Tibial nerve (tissue), 4 donors: ENCODE results near the gene ARFGAP2. TPM values are rescaled to one million over a fixed set of nuclear protein-coding genes. Genes with fewer than 3 reads are reported as not detected.
"Not testable (repeated sequence)": the region's sequence is repeated elsewhere in the genome, so short reads cannot be mapped to it uniquely, and the experiment has no call there.

Experiments
- DNase-seq, 2 donors: peaks; one replicate each; pipeline ENCODE4 v3.0.0-alpha.2; 2019; ENCODE audit warnings: low spot score in 2 of 2
- H3K27ac ChIP-seq, 4 donors: fragments of 200-600 bp; sonication (generic) in 3 of 4; one replicate each; pipeline ENCODE4 v1.5.1; 2017 to 2019; ENCODE audit warnings: mild to moderate bottlenecking in 1 of 4
- H3K27me3 ChIP-seq, 2 donors: fragments of 200-600 bp; sonication (generic) in 1 of 2; one replicate each; pipeline versions ENCODE4 v1.5.1 to v1.6.0; 2017 to 2019
- H3K36me3 ChIP-seq, 3 donors: fragments of 200-600 bp; sonication (generic); one replicate each; pipeline ENCODE4 v1.5.1; 2018 to 2019
- H3K4me1 ChIP-seq, 4 donors: fragments of 200-600 bp; sonication (generic) in 3 of 4; one replicate each; pipeline ENCODE4 v1.5.1; 2017 to 2019
- H3K4me3 ChIP-seq, 4 donors: fragments of 200-600 bp; sonication (generic) in 3 of 4; one replicate each; pipeline ENCODE4 v1.5.1; 2017 to 2019; ENCODE audit warnings: mild to moderate bottlenecking in 1 of 4, moderate library complexity in 1 of 4
- H3K9me3 ChIP-seq, 4 donors: fragments of 200-600 bp; sonication (generic) in 3 of 4; one replicate each; pipeline ENCODE4 v1.5.1; 2017 to 2019
- EP300 ChIP-seq, 2 donors: sonication (generic); formaldehyde crosslinking; IDR thresholded peaks; one replicate each; pipeline ENCODE4 v1.6.1; 2017; ENCODE audit warnings: antibody characterized with exemption in 2 of 2, mild to moderate bottlenecking in 1 of 2
- POLR2A ChIP-seq, 2 donors: fragments of 450-650 bp; IDR thresholded peaks; one replicate each; pipeline ENCODE4 v1.6.1; 2017; ENCODE audit warnings: antibody characterized with exemption in 2 of 2, mild to moderate bottlenecking in 2 of 2, moderate library complexity in 2 of 2
- WGBS, 2 donors: methylation state at CpG; one replicate each; pipeline ENCODE4 v1.1.5; 2018; 5-methylcytosine and 5-hydroxymethylcytosine counted together
- total RNA-seq, 4 donors: library from RNA; depleted of rRNA; stranded (reverse); fragments of >200 nt; gene quantifications; one replicate each; pipeline ENCODE4 v1.1.0, GENCODE V29; 2016
- TF ChIP-seq, protein P1 (sequence below), 5 experiments: fragments of 200-600 bp in 3 of 5; fragments of 450-650 bp in 2 of 5; sonication (generic) in 3 of 5; IDR thresholded peaks; one replicate each; pipeline ENCODE4 v1.5.1; 2016 to 2019; ENCODE audit warnings: antibody characterized with exemption in 5 of 5, mild to moderate bottlenecking in 3 of 5, moderate library complexity in 2 of 5

ARFGAP2 gene
- total RNA-seq, 4 donors from 2014 or later: 164 to 209 (median 176) TPM

DNA sequence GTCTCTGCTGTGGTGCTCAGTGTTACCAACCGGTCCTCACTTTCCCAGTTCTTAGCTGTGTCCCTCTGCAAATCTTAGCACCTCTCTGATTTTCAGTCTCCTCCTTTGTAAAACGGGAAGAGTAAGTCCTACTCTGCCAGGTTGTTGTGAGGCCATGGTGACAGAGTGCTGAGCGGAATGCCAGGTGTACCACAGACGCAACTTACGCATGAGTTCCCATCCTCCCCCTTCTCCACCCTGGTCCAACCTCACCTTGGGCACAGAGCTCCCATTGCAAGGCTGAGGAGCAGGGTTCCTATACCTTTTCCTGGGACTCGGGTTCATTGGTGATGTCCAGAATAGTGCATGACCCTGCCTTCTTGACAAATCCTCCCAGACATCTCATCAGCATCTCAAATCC lies 30.8 kb upstream of the ARFGAP2 start:
- WGBS, 2 donors: 85 to 91% methylated on average over 6 of the region's 6 CpGs
- H3K27ac ChIP-seq: no peak overlapping the region
- no peaks in the 10 kb centered on the region for H3K36me3 ChIP-seq
- H3K4me1 ChIP-seq: no peaks in the 10 kb centered on the region
- TF ChIP-seq, protein P1, sequence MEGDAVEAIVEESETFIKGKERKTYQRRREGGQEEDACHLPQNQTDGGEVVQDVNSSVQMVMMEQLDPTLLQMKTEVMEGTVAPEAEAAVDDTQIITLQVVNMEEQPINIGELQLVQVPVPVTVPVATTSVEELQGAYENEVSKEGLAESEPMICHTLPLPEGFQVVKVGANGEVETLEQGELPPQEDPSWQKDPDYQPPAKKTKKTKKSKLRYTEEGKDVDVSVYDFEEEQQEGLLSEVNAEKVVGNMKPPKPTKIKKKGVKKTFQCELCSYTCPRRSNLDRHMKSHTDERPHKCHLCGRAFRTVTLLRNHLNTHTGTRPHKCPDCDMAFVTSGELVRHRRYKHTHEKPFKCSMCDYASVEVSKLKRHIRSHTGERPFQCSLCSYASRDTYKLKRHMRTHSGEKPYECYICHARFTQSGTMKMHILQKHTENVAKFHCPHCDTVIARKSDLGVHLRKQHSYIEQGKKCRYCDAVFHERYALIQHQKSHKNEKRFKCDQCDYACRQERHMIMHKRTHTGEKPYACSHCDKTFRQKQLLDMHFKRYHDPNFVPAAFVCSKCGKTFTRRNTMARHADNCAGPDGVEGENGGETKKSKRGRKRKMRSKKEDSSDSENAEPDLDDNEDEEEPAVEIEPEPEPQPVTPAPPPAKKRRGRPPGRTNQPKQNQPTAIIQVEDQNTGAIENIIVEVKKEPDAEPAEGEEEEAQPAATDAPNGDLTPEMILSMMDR (IDR thresholded peaks at IDR 0.05): no peak
- no peak for TF ChIP-seq POLR2A (IDR thresholded peaks at IDR 0.05)
- TF ChIP-seq EP300 (IDR thresholded peaks at IDR 0.05): no peak
- DNase-seq: no peak
- H3K9me3 ChIP-seq: no peaks in the 10 kb centered on the region
- H3K4me3 ChIP-seq: no peak overlapping the region
- no peaks in the 10 kb centered on the region for H3K27me3 ChIP-seq

GRCh38 chr11:47206577-47206976 lies 29.9 kb upstream of the ARFGAP2 start:
- not testable (repeated sequence) for H3K27ac ChIP-seq, H3K4me3 ChIP-seq, H3K4me1 ChIP-seq, H3K9me3 ChIP-seq, DNase-seq, H3K36me3 ChIP-seq, H3K27me3 ChIP-seq
- WGBS, 2 donors: 92 to 93% methylated on average over 5 of the region's 5 CpGs

- no peak for DNase-seq
- H3K4me1 ChIP-seq: no peaks in the 10 kb centered on the region
- no peaks in the 10 kb centered on the region for H3K36me3 ChIP-seq
- H3K27me3 ChIP-seq: no peaks in the 10 kb centered on the region
- WGBS, 2 donors: 66 to 76% methylated on average over 2 of the region's 2 CpGs
- H3K9me3 ChIP-seq: no peaks in the 10 kb centered on the region
- no peak overlapping the region for H3K4me3 ChIP-seq
- no peak overlapping the region for H3K27ac ChIP-seq
- TF ChIP-seq, protein P1 (IDR thresholded peaks at IDR 0.05): no peak
- no peak for TF ChIP-seq POLR2A (IDR thresholded peaks at IDR 0.05)
- TF ChIP-seq EP300 (IDR thresholded peaks at IDR 0.05): no peak
Observed at GRCh38 chr11:47204637-47204989, 27.9 kb upstream of the ARFGAP2 start.

DNA sequence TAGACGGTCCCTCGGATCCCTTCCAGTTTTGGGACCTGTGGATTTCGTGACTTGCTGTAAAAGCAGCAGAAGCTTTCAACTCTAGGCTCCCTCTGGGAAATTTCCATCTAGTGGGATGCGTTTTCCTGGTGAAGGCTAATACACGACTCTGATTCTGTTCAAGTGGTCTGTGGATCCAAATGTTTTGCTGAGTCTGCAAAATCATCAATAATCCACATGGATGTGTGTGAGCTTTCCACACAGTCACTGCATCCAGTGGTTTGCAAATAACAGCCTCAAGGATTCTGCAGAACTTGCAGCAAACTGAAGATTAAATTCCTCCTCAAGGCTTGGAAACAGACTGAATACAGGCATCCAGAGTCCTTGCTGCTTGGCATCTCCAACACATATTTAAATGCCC lies 25.9 kb upstream of the ARFGAP2 start:
- no peak overlapping the region for H3K4me3 ChIP-seq
- no peak for DNase-seq
- no peaks in the 10 kb centered on the region for H3K4me1 ChIP-seq
- H3K9me3 ChIP-seq: no peaks in the 10 kb centered on the region
- H3K27ac ChIP-seq: no peak overlapping the region
- TF ChIP-seq EP300 (IDR thresholded peaks at IDR 0.05) (no peak), POLR2A (IDR thresholded peaks at IDR 0.05) (no peak)
- TF ChIP-seq, protein P1 (IDR thresholded peaks at IDR 0.05): no peak
- WGBS, 2 donors: 60 to 70% methylated on average over 5 of the region's 5 CpGs
- H3K27me3 ChIP-seq: no peaks in the 10 kb centered on the region
- no peaks in the 10 kb centered on the region for H3K36me3 ChIP-seq

DNA sequence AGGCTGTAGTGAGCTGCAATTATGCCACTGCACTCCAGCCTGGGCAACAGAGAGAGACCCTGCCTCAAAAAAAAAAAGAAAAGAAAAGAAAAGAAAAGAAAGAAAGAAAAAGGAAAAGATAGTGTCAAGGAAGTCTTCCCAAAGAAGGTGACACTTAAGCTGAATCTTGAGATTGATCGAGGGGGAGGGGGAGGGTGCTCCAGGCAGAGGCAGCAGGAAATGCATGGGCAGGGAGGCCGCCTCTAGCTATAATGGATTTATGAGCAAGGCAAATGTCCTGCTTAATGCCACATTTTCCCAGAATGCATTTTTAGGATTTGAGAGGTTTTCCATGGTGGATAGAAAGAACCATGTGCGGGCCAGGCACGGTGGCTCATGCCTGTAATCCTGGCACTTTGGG lies 24.3 kb upstream of the ARFGAP2 start:
- Histone ChIP-seq H3K27ac (no peak overlapping the region), H3K9me3 (no peaks in the 10 kb centered on the region), H3K27me3 (no peaks in the 10 kb centered on the region), H3K4me1 (no peaks in the 10 kb centered on the region), H3K4me3 (no peak overlapping the region), H3K36me3 (no peaks in the 10 kb centered on the region)
- TF ChIP-seq POLR2A (IDR thresholded peaks at IDR 0.05) (no peak), EP300 (IDR thresholded peaks at IDR 0.05) (no peak)
- TF ChIP-seq, protein P1 (IDR thresholded peaks at IDR 0.05): no peak
- no peak for DNase-seq
- 77 to 80% methylated on average over 4 of the region's 4 CpGs for WGBS, 2 donors

DNA sequence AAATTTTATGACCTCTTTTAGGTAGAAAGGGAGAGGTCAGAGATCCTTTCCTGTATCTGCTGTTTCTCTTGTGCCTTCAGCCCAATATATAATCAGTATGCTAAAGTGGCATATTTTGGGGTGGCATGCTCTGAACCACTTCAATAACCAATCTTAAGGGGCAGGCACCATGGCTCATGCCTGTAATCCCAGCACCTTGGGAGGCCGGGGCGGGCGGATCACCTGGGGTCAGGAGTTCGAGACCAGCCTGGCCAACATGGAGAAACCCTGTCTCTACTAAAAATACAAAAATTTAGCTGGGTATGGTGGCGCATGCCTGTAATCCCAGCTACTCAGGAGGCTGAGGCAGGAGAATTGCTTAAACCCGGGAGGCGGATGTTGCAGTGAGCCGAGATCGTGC lies 21.5 kb upstream of the ARFGAP2 start:
- WGBS, 2 donors: 91 to 96% methylated on average over 9 of the region's 9 CpGs
- not testable (repeated sequence) for H3K9me3 ChIP-seq

More for the DNA sequence above, 21.5 kb upstream of the ARFGAP2 start:
- H3K27me3 ChIP-seq, H3K4me1 ChIP-seq, H3K36me3 ChIP-seq, DNase-seq, H3K4me3 ChIP-seq, H3K27ac ChIP-seq: not testable (repeated sequence)
